Right lobe of liver (tissue), 4 donors: ENCODE results near the gene NUP153.

Source experiments
- CTCF ChIP-seq, 4 donors: fragments of 200-600 bp in 3 of 4; fragments of 450-650 bp in 1 of 4; IDR thresholded peaks; one replicate each; pipeline versions ENCODE4 v1.5.1 to v1.8.0; 2016 to 2022; ENCODE audit warnings: antibody characterized with exemption in 4 of 4, mild to moderate bottlenecking in 2 of 4
- POLR2A ChIP-seq: fragments of 450-650 bp; IDR thresholded peaks from one replicate; pipeline ENCODE4 v1.6.1; 2017; ENCODE audit warnings: antibody characterized with exemption, mild to moderate bottlenecking
- donor health status: DM: no; HTN: no; CAD: no.
- donor health status: DM: no; HTN: no; CAD: no.
- donor health status: DM: no; HTN: yes; CAD: no.

- TF ChIP-seq CTCF (IDR thresholded peaks at IDR 0.05) (no peak), POLR2A (no peak)
Measured at GRCh38 chr6:17705428-17705777, 1.3 kb downstream of the NUP153 start.
